Measurements from ENCODE around the gene TMEM145.

The TMEM145 gene

GRCh38 chr19:42306646-42307045, 6.5 kb upstream of the TMEM145 start:
- TF ChIP-seq CTCF (IDR thresholded peaks at IDR 0.05; ENCODE audit: low read depth, low read length), result no peak
- Histone ChIP-seq H3K4me3 (ENCODE audit: low read depth, low read length) (no peak overlapping the region), H3K9me3 (ENCODE audit: severe bottlenecking) (no peaks in the 10 kb centered on the region)

GRCh38 chr19:42309686-42310085, 3.4 kb upstream of the TMEM145 start:
- H3K4me3 ChIP-seq (ENCODE audit: low read depth, low read length), result no peak overlapping the region
- no peak overlapping the region for H3K27ac ChIP-seq
- no peaks in the 10 kb centered on the region for H3K27me3 ChIP-seq (ENCODE audit: insufficient read depth, low read depth, severe bottlenecking)
- no peaks in the 10 kb centered on the region for H3K36me3 ChIP-seq
- H3K9me3 ChIP-seq (ENCODE audit: severe bottlenecking), result no peaks in the 10 kb centered on the region
- no peak for TF ChIP-seq CTCF (IDR thresholded peaks at IDR 0.05; ENCODE audit: low read depth, low read length)
- DNase-seq, result no peak

More at GRCh38 chr19:42306646-42307045, 6.5 kb upstream of the TMEM145 start:
- Histone ChIP-seq H3K27ac (no peak overlapping the region), H3K36me3 (no peaks in the 10 kb centered on the region; the same call in 1 of the 2 replicates), H3K27me3 (ENCODE audit: insufficient read depth, low read depth, severe bottlenecking) (no peaks in the 10 kb centered on the region)
- no peak for DNase-seq

- no peaks in the 10 kb centered on the region for H3K9me3 ChIP-seq (ENCODE audit: severe bottlenecking)
- TF ChIP-seq CTCF (IDR thresholded peaks at IDR 0.05; ENCODE audit: low read depth, low read length), result peak; percentile 23; the same call in 1 of the 2 replicates
- no peak overlapping the region for H3K4me3 ChIP-seq (ENCODE audit: low read depth, low read length)
- no peaks in the 10 kb centered on the region for H3K27me3 ChIP-seq (ENCODE audit: insufficient read depth, low read depth, severe bottlenecking)
- H3K27ac ChIP-seq, result no peak overlapping the region
- DNase-seq, result peak; percentile 48
- H3K36me3 ChIP-seq, result peaks cover 4% of the 10 kb centered on the region; the same call in 1 of the 2 replicates
Observed at GRCh38 chr19:42311657-42312056, 1.5 kb upstream of the TMEM145 start.

- Histone ChIP-seq H3K27me3 (ENCODE audit: insufficient read depth, low read depth, severe bottlenecking) (no peaks in the 10 kb centered on the region), H3K36me3 (peaks cover 4% of the 10 kb centered on the region; the same call in 1 of the 2 replicates), H3K27ac (peak overlapping the region; percentile 57), H3K9me3 (ENCODE audit: severe bottlenecking) (no peaks in the 10 kb centered on the region), H3K4me3 (ENCODE audit: low read depth, low read length) (no peak overlapping the region)
- TF ChIP-seq CTCF (IDR thresholded peaks at IDR 0.05; ENCODE audit: low read depth, low read length), result no peak
- no peak for DNase-seq
Observed at GRCh38 chr19:42312370-42312769, 739 bp upstream of the TMEM145 start.

GRCh38 chr19:42313840-42314755, 989 bp downstream of the TMEM145 start:
- Histone ChIP-seq H3K9me3 (ENCODE audit: severe bottlenecking) (no peaks in the 10 kb centered on the region), H3K4me3 (ENCODE audit: low read depth, low read length) (peak overlapping the region; percentile 84), H3K36me3 (peaks cover 4% of the 10 kb centered on the region), H3K27me3 (ENCODE audit: insufficient read depth, low read depth, severe bottlenecking) (no peaks in the 10 kb centered on the region), H3K27ac (peak overlapping the region; percentile 67)
- no peak for DNase-seq
- TF ChIP-seq CTCF (IDR thresholded peaks at IDR 0.05; ENCODE audit: low read depth, low read length), result no peak
